Memory B cell (primary cell): ENCODE measurements around the gene CARD8.
A peak's percentile ranks its signal among the peaks of the same experiment; 100 is the strongest.
"Not testable (repeated sequence)": the region's sequence is repeated elsewhere in the genome, so short reads cannot be mapped to it uniquely, and the experiment has no call there.

Source experiments
- ATAC-seq: fragments of 150-1000 bp; cut with Tn5 transposase; 2 replicates; pipeline ENCODE4 v1.10.0; 2021; ENCODE audit warnings: low read depth, mild to moderate bottlenecking, moderate library complexity
- DNase-seq, 2 donors: peaks; one replicate each; pipeline ENCODE4 v3.0.0; 2022; ENCODE audit warnings: low spot score in 2 of 2
- H3K27ac Mint-ChIP-seq: one replicate; pipeline ENCODE4 v1.8.0; 2022; ENCODE audit warnings: mild to moderate bottlenecking, moderate library complexity, mixed read lengths
- H3K27me3 Mint-ChIP-seq: one replicate; pipeline ENCODE4 v1.8.0; 2022; ENCODE audit warnings: mixed read lengths
- H3K36me3 Mint-ChIP-seq: one replicate; pipeline ENCODE4 v1.8.0; 2022; ENCODE audit warnings: mild to moderate bottlenecking, mixed read lengths
- H3K4me1 Mint-ChIP-seq: one replicate; pipeline ENCODE4 v1.8.0; 2022; ENCODE audit warnings: mixed read lengths
- H3K4me3 Mint-ChIP-seq: one replicate; pipeline ENCODE4 v1.8.0; 2022; ENCODE audit warnings: mild to moderate bottlenecking, moderate library complexity, mixed read lengths
- H3K9me3 Mint-ChIP-seq: one replicate; pipeline ENCODE4 v1.8.0; 2022; ENCODE audit warnings: mixed read lengths

CARD8 gene, protein sequence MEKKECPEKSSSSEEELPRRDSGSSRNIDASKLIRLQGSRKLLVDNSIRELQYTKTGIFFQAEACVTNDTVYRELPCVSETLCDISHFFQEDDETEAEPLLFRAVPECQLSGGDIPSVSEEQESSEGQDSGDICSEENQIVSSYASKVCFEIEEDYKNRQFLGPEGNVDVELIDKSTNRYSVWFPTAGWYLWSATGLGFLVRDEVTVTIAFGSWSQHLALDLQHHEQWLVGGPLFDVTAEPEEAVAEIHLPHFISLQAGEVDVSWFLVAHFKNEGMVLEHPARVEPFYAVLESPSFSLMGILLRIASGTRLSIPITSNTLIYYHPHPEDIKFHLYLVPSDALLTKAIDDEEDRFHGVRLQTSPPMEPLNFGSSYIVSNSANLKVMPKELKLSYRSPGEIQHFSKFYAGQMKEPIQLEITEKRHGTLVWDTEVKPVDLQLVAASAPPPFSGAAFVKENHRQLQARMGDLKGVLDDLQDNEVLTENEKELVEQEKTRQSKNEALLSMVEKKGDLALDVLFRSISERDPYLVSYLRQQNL

GRCh38 chr19:48255376-48256303, at the start of gene CARD8:
CARD8 (minus strand) TSS chr19:48255912; CDS start chr19:48241020, 14,892 bp downstream.
- Mint-ChIP-seq H3K4me1 (peaks cover 21% of the 10 kb centered on the region), H3K27ac (peak within 1 kb of the TSS; percentile 93), H3K36me3 (peaks cover 7% of the 10 kb centered on the region), H3K9me3 (no peaks in the 10 kb centered on the region), H3K4me3 (peak within 1 kb of the TSS; percentile 98), H3K27me3 (no peaks in the 10 kb centered on the region)
- DNase-seq (peak; percentile 81 to 82), ATAC-seq (peak; percentile 84)

DNA sequence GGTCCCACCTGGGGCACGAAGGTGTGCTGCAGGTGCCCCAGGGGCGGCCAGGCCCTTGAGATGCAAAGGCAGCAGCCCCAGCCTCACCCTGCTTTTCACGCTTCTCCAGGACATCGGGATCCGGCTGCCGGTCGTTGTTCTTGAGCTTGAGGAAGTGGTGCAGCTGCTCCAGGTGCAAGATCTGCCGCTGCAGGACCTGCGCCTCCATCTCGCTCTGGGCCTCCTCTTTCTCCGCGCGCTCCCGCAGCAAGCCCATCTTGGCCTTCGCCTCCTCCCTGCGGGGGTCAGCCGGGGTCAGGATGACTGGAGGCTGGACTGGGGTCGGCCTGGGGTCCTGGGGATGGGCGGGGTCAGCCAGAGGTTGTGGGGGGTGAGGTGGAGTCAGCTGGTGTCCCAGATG, 48.2 kb upstream of the CARD8 start:
- no peak overlapping the region for H3K27ac Mint-ChIP-seq
- H3K27me3 Mint-ChIP-seq, result peaks cover under 1% of the 10 kb centered on the region
- ATAC-seq (no peak), DNase-seq (no peak)
- no peaks in the 10 kb centered on the region for H3K36me3 Mint-ChIP-seq
- H3K4me3 Mint-ChIP-seq, result no peak overlapping the region
- H3K4me1 Mint-ChIP-seq, result no peaks in the 10 kb centered on the region
- H3K9me3 Mint-ChIP-seq, result no peaks in the 10 kb centered on the region

DNA sequence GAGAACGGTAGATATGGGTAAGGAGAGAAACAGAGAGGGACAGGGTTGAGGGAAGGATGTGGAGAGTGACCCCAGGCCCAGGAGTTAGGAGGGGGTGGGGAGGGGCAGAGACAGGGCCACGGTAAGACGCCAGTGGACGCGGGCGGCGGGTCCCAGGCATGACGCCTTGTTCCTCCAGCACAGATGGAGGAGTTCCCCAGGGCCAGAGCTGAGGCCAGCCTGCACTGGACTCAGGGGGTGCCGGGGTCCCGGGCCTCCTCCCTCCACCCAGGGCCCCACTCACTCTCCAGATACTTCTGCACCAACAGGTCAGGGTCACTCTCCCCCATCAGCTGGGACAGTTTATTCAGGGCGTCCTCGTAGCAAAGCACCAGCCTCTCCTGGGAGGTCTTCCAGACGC, 47.7 kb upstream of the CARD8 start:
- no peak for ATAC-seq
- Mint-ChIP-seq H3K36me3 (no peaks in the 10 kb centered on the region), H3K9me3 (no peaks in the 10 kb centered on the region), H3K27ac (no peak overlapping the region), H3K27me3 (peaks cover 1% of the 10 kb centered on the region), H3K4me1 (no peaks in the 10 kb centered on the region), H3K4me3 (no peak overlapping the region)
- no peak for DNase-seq

GRCh38 chr19:48302600-48302959, 46.9 kb upstream of the CARD8 start:
- H3K27ac Mint-ChIP-seq, result no peak overlapping the region
- no peaks in the 10 kb centered on the region for H3K36me3 Mint-ChIP-seq
- H3K27me3 Mint-ChIP-seq, result peaks cover 1% of the 10 kb centered on the region
- H3K4me3 Mint-ChIP-seq, result no peak overlapping the region
- ATAC-seq, result no peak
- DNase-seq, result no peak
- H3K4me1 Mint-ChIP-seq, result no peaks in the 10 kb centered on the region
- no peaks in the 10 kb centered on the region for H3K9me3 Mint-ChIP-seq

DNA sequence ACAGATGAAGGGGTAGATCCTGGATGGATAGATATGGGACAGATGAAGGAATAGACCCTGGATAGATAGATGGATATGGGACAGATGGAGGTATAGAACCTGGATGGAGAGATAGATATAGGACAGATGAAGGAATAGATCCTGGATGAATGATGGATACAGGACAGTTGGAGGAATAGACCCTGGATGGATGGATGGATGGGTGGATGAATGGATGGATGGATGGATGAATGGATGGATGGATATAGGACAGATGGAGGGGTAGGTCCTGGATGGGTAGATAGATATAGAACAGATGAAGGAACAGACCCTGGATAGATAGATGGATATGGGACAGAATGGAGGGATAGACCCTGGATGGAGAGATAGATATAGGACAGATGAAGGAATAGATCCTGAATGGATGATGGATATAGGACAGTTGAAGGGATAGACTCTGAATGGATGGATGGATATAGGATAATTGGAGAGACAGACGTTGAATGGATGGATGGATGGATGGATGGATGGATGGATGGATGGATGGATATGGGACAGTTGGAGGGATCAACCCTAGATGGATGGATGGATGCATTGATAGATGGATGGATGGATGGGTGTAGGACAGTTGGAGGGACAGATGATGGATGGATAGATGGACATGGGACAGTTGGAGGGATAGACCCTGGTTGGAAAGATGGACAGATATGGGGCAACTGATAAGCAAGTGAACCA, 46.3 kb upstream of the CARD8 start:
- Mint-ChIP-seq H3K27ac (no peak overlapping the region), H3K27me3 (peaks cover 1% of the 10 kb centered on the region), H3K4me1 (no peaks in the 10 kb centered on the region), H3K36me3 (no peaks in the 10 kb centered on the region), H3K4me3 (no peak overlapping the region), H3K9me3 (no peaks in the 10 kb centered on the region)
- ATAC-seq (no peak), DNase-seq (no peak)

DNA sequence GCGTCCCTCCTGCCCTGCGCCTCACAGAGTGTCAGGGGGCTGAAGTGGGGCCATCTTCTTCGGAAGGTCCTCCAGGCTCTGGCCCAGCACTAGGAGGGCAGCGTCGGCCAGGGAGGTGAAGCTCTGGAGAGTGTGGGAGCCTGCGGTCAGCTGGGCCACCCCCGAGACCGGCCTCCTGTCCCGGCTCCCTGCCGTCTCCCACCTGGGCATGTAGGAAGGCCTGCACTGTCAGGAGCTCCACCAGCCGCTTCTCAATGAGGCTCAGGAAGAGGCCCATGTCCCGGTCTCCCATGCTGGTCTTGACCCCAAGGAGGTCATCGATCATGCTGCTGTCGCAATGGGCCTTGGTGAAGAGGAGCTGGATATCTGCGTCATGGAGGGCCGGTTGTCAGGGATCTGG, 42.3 kb upstream of the CARD8 start:
- no peak overlapping the region for H3K27ac Mint-ChIP-seq
- no peaks in the 10 kb centered on the region for H3K4me1 Mint-ChIP-seq
- no peak overlapping the region for H3K4me3 Mint-ChIP-seq
- ATAC-seq, result no peak
- H3K9me3 Mint-ChIP-seq, result no peaks in the 10 kb centered on the region
- peaks cover 7% of the 10 kb centered on the region for H3K27me3 Mint-ChIP-seq
- H3K36me3 Mint-ChIP-seq, result peaks cover 2% of the 10 kb centered on the region
- DNase-seq, result no peak

DNA sequence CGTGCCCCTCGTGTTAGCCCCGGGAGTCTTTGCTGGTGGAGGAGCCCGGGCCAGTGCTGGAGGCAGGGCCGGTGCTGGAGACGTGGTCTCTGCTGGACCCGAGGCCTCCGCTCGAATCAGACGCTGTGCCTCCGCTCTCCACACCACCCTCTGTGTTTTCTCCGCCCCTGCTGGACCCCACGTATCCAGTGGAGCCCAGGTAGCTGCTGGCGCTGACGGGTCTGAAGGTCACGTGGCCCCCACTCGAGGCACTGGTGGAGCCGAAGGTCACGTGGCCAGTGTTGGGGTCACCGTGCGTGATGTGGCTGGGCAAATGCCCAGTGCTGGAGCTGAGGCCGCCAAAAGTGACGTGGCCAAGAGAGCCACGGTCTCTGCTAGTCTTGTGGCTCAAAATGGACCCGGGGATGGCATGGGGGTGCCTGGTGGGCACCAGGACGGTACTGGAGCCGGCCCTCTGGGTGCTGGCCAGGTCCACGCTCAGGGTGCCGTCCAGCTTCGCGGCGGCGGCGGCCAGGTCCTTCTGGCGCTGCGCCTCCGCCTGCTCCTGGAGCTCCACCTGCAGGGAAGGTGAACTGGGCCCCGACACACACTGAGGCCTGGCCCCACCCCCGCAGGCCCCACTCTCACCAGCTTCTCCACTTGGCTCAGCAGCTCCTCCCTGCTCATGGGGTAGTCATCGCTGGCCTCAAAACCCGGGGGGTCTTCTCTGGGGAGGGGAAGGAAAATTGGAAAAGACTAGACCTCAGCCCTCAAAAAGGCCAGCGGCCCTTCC, 41.4 kb upstream of the CARD8 start:
- H3K27ac Mint-ChIP-seq, result no peak overlapping the region
- H3K9me3 Mint-ChIP-seq, result no peaks in the 10 kb centered on the region
- peaks cover 2% of the 10 kb centered on the region for H3K36me3 Mint-ChIP-seq
- peaks cover 7% of the 10 kb centered on the region for H3K27me3 Mint-ChIP-seq
- H3K4me3 Mint-ChIP-seq, result no peak overlapping the region
- ATAC-seq (no peak), DNase-seq (no peak)
- H3K4me1 Mint-ChIP-seq, result no peaks in the 10 kb centered on the region

GRCh38 chr19:48295458-48295857, 39.7 kb upstream of the CARD8 start:
- ATAC-seq, result no peak
- Mint-ChIP-seq H3K4me3 (no peak overlapping the region), H3K27me3 (peaks cover 7% of the 10 kb centered on the region), H3K27ac (no peak overlapping the region), H3K36me3 (peaks cover 2% of the 10 kb centered on the region), H3K4me1 (no peaks in the 10 kb centered on the region), H3K9me3 (no peaks in the 10 kb centered on the region)
- DNase-seq, result no peak

DNA sequence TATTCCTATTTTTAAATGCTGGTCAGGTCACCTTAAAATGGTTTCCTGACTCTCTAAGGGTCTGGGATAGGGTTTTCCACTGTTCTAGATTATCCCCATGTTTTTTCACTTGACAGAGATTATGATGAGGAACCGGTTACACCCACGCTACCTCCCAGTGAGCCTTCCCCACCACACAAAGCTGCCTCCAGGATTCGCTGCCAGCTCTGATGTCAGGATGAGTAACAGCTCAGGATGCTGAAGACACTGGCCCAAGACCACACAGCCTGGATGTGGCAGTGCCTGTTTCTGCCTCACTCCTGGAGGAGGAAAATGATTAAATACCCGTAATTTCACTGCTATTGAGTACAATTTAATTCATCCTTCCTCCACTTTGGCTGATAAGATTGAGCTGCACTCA, 37.1 kb upstream of the CARD8 start:
- ATAC-seq, result no peak
- H3K4me1 Mint-ChIP-seq, result no peaks in the 10 kb centered on the region
- H3K27me3 Mint-ChIP-seq, result peaks cover 6% of the 10 kb centered on the region
- H3K27ac Mint-ChIP-seq, result no peak overlapping the region
- no peak for DNase-seq
- no peaks in the 10 kb centered on the region for H3K9me3 Mint-ChIP-seq
- H3K4me3 Mint-ChIP-seq, result no peak overlapping the region
- peaks cover 2% of the 10 kb centered on the region for H3K36me3 Mint-ChIP-seq

DNA sequence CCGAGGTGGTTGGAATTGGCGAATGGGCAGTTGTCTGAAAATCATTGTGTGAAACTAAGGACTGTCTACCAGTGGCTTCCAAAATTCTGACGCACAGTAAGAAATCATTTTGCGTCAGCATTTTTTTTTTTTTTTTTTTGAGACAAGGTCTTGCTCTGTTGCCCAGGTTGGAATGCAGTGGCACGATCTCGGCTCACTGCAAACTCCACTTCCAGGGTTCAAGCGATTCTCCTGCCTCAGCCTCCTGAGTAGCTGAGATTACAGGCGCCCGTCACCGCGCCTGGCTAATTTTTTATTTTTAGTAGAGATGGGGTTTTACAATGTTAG, 35.7 kb upstream of the CARD8 start:
- H3K4me1 Mint-ChIP-seq, H3K27me3 Mint-ChIP-seq, DNase-seq, H3K27ac Mint-ChIP-seq, H3K36me3 Mint-ChIP-seq, ATAC-seq, H3K9me3 Mint-ChIP-seq: not testable (repeated sequence)
- peak overlapping the region; percentile 74 for H3K4me3 Mint-ChIP-seq

DNA sequence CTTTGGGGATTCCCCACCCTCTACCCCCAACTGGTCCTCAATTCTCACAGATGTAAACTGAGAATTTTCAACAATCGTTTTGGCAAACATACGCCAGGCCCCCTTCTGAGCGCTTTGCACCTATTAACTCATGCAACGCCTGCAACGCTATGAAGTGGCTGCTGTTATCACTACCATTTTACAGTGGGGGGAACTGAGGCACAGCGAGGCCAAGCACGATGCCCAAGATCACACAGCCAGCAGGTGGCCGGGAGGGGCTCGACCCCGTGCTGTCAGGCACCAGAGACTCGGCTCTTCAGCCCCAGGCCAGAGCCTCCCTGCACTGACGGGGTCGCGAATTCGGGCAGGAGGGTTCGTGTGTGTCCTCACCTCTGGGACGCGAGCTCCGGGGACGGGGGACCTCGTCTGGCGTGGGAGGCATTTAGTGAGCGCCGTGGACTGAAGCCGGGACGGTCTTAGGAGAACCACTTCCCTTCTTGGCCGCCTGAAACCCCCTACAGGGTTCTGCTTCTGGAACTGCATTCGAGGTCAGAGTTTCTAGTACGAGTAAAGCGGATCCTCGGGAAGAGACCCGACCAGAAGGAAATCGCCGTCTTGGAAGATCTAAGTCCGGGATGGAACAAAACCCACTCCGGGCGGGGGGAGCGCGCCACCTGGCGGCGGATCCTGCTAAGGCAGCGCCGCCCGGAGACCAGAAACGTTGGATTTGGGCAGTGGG, 35.2 kb upstream of the CARD8 start:
- Mint-ChIP-seq H3K27me3 (peaks cover 4% of the 10 kb centered on the region), H3K27ac (no peak overlapping the region), H3K9me3 (peaks cover 11% of the 10 kb centered on the region), H3K36me3 (peaks cover 7% of the 10 kb centered on the region), H3K4me1 (no peaks in the 10 kb centered on the region), H3K4me3 (peak overlapping the region; percentile 74)
- ATAC-seq (peak; percentile 75), DNase-seq (peak; percentile 56 to 73)

- Mint-ChIP-seq H3K27me3 (no peaks in the 10 kb centered on the region), H3K9me3 (peaks cover 12% of the 10 kb centered on the region), H3K4me3 (peak overlapping the region; percentile 37), H3K27ac (no peak overlapping the region), H3K4me1 (no peaks in the 10 kb centered on the region), H3K36me3 (peaks cover 10% of the 10 kb centered on the region)
- ATAC-seq (no peak), DNase-seq (no peak)
These were observed 34.7 kb upstream of the CARD8 start for GRCh38 chr19:48290401-48290770.

DNA sequence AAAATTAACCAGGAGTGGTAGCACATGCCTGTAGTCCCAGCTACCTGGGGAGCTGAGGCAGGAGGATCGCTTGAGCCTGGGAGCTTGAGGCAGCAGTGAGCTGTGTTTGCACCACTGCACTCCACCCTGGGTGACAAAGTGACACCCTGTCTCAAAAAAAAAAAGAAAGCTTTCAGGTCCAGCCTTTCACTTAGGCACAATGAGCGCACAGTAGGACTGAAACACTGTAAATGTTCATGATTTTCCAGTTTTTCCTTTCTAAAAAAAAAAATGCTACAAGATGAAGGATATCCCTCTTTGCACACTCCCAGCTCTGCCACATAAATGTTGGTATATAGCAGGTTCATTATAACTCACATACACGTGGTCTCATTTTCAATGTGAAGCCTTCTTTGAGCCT, 32.0 kb upstream of the CARD8 start:
- peaks cover 13% of the 10 kb centered on the region for H3K36me3 Mint-ChIP-seq
- H3K4me1 Mint-ChIP-seq, result no peaks in the 10 kb centered on the region
- no peak overlapping the region for H3K27ac Mint-ChIP-seq
- H3K27me3 Mint-ChIP-seq, result no peaks in the 10 kb centered on the region
- no peak overlapping the region for H3K4me3 Mint-ChIP-seq
- peaks cover 13% of the 10 kb centered on the region for H3K9me3 Mint-ChIP-seq
- DNase-seq, result no peak
- ATAC-seq, result no peak
